Astrocyte (in vitro differentiated cells and primary cell): Measurements from ENCODE around the gene TMEM47.

Experiments
- EZH2 ChIP-seq: IDR thresholded peaks from 2 replicates; pipeline ENCODE4 v1.6.1; 2012; ENCODE audit warnings: mild to moderate bottlenecking, low read length, inconsistent platforms; ENCODE audit not compliant: insufficient read depth
- TF ChIP-seq, protein P1 (sequence below): IDR thresholded peaks from 2 replicates; pipeline ENCODE4 v1.5.1; 2011; ENCODE audit warnings: low read depth, mild to moderate bottlenecking, inconsistent platforms, low read length, moderate library complexity; ENCODE audit not compliant: insufficient read depth

DNA sequence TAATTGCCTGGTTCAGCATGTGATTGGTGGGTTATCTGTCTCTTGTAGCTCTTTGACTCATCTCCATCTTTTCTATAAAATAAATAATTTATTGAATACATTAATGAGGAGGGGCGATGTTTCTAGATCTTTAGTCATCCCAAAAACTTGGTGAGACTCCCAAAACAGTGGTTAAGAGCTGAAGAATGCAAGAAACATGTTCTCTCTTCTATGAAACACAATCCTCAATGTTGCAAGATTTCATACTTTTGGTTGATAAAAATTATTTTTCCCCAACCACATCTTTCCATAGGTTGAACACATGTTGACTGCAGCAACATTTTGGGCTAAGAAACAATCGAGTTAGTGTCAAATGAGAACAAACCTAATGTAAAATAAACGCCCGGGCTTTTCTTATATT, 1.2 kb upstream of the TMEM47 start:
- TF ChIP-seq, protein P1, sequence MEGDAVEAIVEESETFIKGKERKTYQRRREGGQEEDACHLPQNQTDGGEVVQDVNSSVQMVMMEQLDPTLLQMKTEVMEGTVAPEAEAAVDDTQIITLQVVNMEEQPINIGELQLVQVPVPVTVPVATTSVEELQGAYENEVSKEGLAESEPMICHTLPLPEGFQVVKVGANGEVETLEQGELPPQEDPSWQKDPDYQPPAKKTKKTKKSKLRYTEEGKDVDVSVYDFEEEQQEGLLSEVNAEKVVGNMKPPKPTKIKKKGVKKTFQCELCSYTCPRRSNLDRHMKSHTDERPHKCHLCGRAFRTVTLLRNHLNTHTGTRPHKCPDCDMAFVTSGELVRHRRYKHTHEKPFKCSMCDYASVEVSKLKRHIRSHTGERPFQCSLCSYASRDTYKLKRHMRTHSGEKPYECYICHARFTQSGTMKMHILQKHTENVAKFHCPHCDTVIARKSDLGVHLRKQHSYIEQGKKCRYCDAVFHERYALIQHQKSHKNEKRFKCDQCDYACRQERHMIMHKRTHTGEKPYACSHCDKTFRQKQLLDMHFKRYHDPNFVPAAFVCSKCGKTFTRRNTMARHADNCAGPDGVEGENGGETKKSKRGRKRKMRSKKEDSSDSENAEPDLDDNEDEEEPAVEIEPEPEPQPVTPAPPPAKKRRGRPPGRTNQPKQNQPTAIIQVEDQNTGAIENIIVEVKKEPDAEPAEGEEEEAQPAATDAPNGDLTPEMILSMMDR = no peak
- no peak for TF ChIP-seq EZH2
